HEK293T (cell line): ENCODE results near the gene BCAR1.

ENCODE experiments used
- ELF4 ChIP-seq: fragments of 450-650 bp; IDR thresholded peaks from 2 replicates; pipeline ENCODE4 v1.6.1; 2017; ENCODE audit warnings: antibody characterized with exemption
- FOXK2 ChIP-seq: fragments of 450-650 bp; IDR thresholded peaks from 2 replicates; pipeline ENCODE4 v1.6.1; 2016; ENCODE audit warnings: mild to moderate bottlenecking
- LEF1 ChIP-seq: fragments of 450-650 bp; IDR thresholded peaks from 2 replicates; pipeline ENCODE4 v1.6.1; 2017; ENCODE audit warnings: mild to moderate bottlenecking, borderline replicate concordance

DNA sequence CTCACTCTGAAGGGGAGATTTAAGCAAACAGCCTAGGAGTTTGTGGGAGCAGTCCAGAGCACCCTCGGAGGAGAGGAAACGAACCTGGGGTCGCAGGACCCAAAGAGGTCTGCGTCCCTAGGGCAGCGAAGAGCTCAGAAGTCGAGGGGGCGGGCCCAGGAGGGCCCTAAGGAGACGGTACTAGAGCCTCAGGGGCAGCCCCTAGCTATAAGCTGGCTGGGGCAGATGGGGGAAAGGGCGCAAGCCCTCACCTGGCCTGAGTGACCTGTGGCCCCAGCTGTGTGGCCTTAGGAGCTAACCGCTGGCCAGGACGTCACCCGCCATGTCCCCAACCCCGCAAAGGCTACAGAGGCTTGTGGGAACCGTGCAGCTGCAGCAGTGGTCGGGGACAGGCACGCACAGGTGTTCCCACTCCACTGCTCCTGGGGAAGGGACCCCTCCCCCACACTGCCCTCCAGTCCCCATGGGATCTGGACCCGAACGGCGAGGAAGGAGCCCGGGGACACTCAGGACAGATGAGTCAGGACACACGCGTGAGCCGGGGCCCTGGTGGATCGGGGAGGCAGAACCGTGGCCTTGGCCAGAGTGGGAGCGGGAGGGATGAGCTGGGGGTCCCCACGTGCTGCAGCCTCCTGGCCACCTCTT, 42.4 kb downstream of the BCAR1 start:
- TF ChIP-seq LEF1, result no peak
- TF ChIP-seq ELF4, result no peak
- TF ChIP-seq FOXK2, result no peak
